SIG-M5 treated with dmso at 0.1 percent for 504 hours (cell line): ENCODE results near the gene MGLL.
A peak's percentile ranks its signal among the peaks of the same experiment; 100 is the strongest.

Source experiments
- DNase-seq: peaks from one replicate; lab custom pipeline; 2025; ENCODE audit not compliant: unreplicated experiment; lab: John Stamatoyannopoulos, UW

The MGLL gene

DNA sequence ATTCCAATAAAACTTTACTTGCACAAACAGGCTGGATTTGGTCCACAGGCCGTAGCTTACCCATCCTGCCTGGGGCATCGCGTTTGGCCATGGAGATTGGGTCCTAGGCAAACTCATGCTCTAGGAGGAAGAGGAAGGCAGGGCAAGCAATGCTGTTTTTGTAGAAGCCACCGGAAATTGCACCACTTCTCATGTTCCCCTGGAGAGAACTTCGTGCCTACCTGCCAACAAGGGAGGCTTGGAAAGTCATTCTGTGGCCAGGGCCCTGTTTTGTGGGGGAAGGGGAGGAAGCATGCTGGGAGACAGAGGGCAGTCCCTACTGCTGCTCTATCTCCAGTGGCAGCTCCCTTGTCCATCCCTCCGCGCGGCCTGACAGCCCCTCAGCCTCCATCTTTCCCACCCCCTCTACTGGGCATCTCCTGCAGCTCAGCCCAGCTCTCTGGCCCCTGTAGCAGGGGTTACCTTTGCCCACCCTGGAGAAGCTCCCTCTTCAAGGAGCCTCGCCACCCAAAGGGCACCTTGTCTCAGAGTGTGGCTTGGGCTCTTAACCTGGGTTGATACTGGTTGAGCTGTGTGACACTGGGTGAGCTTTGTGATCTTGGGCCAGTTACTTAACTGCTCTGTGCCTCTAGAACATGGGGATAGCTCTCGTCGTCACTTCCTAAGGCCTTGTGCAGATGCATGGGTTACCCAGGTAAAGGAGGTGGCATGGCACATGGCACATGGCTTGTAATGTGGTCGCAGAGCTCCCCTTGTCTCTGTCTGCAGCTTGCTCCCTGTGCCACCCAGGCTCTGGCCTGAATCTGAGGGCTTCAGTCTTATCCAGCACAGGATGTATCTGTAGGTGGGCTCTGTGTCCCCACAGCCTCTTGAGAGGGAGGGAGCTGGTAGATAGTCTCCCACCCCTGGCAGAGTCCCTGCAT lies 143.4 kb downstream of the MGLL start:
- DNase-seq = peak; percentile 75

DNA sequence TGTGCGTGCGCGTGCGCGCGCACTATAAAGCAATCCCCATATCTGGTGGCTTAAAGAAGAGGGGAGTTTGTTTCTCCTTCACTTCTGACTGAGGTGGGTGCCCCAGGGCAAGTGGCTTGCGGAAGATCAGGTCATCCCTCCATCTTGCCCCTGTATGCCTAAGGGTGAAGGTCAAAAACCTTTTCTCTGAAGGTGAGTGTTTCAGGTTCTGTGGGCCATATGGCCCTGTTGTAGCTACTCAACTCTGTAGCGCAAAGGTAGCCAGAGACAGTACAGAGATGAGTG lies 144.1 kb downstream of the MGLL start:
- DNase-seq = no peak

DNA sequence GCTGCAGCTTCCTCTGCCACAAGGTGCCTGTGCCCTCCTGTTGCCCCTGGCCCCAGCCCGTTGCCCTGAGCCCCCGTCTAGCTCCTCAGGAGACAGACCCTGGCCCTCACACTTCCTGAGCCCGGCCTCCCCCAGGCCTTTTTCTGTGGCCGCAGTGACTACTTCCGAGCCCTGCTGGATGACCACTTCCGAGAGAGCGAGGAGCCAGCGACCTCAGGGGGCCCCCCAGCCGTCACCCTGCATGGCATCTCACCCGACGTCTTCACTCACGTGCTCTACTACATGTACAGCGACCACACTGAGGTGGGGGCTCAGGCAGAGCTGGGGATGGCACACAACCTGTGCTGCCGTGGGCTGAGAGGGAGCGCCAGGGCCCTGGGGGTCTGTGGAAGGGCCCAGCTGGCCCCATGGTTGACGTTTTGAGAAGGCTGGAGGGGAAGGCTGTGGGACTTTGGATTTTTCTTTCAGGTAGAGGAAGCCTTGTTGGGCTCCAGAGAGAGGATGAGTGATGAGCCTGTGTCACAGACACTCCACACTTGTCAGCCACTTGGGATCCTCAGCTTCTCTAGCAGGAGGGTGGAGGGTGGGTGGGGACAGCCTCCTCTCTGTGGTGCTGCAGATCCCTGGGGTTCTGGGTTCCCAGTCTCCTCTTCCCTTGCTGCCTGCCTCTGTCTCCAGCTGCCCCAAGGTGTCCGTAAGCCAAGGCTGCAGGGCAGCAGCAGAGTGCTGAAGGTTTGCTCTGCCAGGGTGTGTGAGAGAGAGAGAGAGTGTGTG lies 144.6 kb downstream of the MGLL start:
- no peak for DNase-seq

DNA sequence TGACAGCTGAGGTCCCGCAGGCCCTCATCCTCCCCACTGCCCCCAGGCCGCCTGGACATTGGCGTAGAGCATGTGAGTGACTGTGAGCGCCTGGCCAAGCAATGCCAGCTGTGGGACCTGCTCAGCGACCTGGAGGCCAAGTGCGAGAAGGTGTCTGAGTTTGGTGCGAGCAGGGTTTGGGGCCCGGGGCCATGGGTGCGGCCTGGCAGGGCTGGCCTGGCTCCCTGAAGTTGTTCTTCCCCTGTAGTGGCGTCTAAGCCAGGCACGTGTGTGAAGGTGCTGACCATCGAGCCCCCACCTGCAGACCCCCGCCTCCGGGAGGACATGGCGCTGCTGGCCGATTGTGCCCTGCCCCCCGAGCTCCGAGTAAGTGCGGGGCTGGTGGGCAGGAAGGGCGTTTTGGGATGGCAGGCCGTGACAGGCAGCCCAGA lies 145.4 kb downstream of the MGLL start:
- DNase-seq = no peak

DNA sequence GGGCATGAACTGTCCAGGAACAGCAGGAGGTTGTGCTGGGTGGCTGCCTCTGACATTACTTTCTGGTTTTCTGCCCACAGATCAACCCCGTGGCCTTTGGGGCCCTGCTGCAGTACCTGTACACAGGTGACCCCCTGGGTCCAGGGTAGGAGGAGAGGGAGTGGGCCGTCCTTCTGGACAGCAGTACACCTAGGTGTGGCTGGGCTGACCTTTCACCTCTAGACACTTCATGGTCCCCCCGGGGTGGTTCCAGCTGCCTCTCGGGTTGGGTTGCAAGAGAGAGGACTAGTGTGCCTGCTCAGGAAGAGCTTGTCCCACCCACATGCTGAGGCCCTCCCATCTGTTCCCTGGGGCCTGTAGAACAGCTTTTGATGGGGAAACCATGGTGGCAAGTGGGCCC lies 145.9 kb downstream of the MGLL start:
- no peak for DNase-seq

DNA sequence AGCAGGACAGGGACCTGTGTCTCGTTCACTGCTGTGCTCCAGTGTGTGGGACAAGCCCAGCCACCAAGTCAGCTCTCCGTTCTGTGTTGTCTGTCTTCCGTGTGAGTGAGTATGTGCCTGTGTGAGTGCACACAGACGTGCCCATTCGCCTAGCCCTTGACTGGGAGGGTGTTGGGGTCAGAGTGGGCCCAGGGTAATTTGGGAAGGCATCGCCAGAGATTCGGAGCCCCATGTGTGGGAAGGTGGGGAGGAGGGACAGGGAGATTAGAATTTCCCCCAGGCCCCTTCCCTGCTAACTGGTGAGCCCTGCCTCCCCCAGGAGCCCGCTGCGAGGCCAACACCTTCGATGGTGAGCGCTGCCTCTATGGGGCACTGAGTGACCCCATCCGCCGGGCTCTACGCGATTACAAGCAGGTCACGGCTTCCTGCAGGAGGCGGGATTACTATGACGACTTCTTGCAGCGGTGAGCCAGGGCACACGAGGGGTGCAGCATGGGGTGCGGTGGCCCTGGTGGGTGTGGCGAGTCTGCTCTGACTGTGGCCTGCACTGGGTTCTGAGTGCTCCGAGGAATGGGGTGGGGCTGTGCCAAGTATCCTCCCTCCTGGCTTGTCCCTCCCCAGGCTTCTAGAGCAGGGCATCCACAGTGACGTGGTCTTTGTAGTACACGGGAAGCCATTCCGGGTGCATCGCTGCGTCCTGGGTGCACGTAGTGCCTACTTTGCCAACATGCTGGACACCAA lies 146.5 kb downstream of the MGLL start:
- DNase-seq = no peak

DNA sequence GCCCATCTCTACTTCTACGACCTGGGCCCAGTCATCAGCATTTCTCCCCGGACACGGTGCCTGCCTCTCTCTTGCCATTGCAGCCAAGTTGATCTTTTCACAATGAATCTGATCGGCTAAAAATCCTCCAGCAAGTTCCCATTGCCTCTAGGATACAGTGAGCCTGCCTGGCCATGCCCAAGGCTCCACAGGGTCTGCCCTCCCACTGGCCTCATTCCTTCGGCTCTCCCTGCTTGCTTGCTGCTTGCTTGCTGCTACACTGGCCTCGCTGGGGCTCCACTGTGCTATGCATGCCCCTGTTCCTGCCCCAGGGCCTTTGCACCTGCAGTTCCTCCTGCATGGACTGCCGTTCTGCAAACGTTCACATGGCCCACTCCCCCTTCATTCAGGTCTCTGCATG lies 147.5 kb downstream of the MGLL start:
- no peak for DNase-seq

DNA sequence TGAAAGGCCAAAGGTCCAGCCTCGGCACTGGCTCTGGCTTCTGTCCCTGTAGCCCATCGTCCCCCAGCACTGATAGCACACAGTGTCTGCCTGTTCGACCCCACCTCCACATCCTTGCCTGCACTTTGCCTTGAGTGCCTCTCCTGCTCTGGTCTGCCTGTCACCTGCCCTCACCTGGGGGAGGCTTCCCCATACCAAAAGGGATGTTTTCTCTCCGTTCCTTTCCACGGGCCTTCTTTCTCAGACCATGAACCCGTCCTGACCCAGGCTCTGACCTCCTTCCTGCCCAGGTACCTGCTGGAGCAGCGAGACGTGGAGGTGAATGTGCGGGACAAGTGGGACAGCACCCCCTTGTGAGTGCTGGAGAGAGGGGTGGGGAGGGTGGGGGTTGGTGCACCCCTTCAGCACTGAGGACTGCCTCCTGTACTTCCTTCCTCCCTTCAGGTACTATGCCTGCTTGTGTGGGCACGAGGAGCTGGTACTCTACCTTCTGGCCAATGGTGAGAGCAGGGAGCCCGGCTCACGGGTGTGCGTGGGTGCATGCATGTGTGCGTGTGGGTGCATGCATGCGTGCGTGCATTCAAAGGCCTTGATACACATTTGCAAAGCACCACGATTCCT lies 148.1 kb downstream of the MGLL start:
- no peak for DNase-seq

DNA sequence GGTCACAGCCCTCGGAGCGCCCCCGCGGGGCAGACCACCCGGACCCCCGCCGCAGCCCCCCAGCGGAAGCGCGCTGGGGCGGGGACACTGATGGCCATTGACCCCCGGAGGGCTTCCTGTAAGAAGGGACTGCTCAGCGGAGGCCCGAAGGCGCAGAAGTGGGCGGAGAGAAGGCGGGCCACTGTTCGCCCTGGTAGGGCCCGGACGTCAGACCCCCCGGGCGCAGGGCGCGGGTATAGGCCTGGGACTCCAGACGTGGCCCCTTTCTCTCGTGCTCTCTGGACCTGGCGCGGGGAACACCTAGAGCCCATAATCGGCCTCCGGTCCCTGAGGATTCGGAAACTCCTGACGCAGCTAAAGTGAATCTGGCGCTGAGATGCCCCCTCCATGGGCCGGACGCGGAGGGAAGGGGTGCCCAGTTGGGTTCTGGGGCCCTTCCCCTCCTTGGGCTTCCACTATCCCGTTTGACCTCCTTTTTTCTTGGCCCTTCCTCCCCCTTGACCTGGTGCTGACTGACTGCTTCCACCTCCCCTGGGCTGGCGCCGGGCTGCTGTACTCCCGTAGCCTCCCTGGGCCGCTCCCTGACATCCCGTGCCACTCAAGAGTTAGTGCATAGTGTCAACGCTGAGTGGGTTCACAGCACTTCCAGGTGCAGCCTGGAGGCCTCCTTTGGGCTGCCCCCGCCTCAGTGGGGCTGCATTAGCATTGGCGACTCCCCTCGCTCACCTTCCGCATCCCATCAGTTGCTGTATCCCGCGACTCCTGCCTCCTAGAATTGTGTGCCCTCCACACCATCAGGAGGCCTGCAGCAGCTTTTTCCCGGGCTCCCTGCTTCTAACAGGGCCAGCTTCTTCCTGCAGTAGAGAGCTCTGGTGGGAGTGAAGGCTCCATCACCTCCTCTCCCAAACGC lies 148.9 kb downstream of the MGLL start:
- DNase-seq = peak; percentile 41

DNA sequence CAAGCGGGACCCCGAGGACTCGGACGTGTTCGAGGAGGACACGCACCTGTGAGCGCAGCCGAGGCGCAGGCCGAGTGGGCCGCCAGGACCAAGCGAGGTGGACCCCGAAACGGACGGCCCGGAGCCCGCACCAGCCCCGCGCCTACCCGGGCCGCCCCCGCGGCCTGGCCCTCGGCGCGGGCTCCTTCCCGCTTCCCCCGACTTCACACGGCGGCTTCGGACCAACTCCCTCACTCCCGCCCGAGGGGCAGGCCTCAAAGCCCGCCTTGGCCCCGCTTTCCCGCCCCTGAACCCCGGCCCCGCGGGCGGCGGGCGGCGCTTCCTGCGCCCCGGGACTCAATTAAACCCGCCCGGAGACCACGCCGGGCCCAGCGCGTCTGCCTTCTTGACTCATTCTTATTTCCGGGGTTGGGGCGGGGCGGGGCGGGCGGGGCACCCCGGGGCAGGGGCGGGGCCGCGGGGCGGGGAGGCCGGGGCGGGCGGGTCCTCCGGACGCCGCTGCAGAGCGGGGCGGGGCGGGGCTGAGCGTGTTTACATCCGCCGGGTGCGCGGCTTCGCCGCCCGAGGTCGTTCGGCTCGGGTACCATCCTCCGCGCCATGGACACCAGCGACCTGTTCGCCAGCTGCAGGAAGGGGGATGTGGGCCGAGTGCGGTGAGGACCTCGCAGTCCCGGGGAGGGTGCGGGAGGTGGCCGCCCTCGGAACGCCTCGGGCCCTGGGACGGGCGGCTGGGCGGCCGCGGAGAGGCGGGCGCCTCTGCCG lies 149.7 kb downstream of the MGLL start, which contains the start of gene ABTB1:
ABTB1 (plus strand) TSS at position 524 of the 762 bp plus-strand sequence; CDS start at position 598, 74 bp downstream.
- peak; percentile 77 for DNase-seq

DNA sequence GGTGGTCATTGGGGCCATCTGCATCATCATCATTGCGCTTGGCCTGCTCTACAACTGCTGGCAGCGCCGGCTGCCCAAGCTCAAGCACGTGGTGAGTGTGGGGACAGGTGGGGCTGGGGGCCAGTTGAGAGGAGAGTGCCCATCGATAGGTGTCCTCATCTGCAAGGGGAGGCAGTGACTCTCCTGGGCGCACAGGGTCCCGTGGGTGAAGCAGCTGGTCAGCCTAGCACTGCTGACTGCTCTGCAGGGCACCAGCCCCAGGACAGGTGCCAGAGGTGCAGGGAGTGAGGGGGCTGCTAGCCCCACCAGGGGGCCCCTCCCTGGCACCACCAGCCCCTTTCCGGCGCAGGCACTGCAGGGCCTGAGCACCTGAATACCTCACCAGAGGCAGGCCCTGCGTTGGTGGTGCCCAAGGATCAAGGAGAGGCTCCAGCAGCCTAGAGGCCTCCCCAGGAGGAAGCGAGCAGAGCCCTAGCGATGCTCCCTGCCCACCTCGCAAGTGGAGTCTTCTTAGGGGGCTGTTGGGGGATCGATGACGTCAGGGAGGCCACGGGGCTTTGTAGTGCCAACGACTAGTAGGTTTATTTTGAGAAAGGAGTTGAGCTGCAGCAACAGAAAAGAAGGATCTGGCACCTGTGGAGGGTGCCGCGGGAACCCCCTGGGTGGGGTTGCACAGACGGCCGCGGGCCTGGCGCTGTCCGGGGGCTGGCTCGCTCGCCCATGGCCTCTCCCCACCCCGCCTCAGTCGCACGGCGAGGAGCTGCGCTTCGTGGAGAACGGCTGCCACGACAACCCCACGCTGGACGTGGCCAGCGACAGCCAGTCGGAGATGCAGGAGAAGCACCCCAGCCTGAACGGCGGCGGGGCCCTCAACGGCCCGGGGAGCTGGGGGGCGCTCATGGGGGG lies 150.5 kb downstream of the MGLL start:
- no peak for DNase-seq

DNA sequence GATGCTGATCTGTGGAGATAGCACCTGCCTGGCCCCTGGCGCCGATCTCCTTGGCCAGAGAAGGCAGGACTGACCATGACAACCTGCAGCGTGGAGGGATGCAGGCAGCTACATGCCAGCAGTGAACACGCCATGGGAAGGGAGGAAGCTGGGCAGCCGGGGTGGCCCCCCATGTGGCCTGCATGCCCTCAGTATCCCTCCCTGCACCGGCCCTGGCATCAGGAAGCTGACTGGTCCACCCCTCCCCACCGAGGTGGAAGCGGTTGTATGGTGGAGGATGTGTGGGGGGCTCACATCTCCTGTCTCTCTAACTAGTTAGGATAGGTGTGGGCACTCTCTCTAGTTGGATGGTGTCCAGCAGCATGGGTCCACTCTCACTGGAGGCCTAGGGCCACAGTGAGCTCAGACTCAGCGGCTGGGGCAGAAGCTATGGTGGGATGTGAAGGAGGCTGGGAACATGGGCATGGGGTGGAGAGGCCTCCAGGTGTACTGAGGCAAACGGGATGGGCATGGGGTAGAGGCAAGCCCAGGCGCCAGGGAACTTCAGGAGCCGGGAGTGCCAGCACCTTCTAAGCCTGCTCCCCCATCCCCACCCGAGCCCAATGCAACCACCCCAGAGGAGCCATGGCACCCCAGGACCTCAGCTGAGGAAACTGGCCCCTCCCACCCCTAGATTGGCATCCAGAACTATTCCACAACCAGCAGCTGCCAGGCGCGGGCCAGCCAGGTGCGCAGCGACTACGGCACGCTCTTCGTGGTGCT lies 151.4 kb downstream of the MGLL start:
- no peak for DNase-seq

DNA sequence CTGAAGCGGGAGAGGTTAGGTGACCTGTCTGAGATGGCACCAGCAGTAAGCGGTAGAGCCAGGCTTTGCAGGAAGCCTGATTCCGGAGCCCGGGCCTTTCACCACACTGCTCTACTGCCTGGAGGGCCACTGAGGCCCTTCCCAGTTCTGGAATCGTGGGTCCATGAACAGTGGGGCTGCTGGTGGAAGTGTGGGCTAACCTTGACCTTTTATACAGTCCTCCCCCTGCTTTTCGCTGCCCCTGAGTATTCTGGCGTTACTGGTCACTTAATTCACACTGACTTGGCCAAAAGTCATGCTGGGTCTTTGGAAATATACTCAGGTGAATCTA lies 152.1 kb downstream of the MGLL start:
- no peak for DNase-seq

DNA sequence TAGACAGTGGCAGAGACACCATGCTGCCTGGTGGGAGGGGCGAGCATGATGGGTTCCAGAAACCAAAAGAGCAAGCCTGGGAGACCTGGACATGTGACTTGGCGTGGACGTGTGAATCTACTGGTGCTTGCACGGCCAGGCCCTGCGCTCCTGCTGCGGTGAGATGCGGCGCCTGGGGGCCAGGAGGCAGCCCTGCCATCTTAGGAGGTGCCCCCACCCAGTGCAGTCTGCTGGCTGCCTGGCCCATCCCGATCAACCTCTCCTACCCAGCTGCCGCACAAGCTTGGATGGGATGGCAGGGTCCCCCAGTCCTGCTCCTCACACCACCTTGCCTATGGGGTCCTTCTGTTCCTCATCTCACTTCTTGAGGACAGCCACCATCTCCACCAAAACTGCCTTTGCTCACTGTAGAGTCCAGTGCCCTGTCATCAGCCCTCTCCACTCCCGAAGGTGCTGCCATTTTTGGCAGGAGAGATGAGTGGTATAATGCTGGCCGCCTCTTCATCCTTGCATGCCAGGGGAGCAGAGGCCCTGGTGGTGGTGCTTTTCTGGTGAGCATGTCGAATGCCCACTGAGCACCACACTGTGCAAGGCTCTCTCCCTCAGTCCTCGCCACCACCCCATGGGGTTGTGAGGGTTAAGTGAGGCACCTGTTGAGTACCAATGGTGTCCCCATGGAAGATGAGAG lies 152.6 kb downstream of the MGLL start:
- DNase-seq = no peak

DNA sequence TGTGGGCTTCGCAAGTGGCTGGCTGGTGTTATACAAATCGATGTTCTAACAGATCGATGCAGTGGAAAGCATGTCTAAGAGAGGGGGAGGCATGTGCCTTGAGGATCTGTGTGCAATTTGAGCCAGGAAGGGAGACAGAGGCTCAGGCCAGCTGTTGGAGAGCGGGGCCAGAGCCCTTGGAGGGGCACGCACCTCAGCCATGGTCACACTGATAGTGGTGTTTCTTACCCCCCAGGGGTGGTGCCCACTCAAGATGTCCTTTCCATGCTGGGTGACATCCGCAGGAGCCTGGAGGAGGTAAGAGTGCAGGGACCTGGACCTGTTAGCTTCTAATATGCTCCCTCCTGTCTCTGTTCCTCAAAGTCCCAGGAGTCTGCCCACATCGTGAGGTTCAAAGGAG lies 153.4 kb downstream of the MGLL start:
- no peak for DNase-seq

DNA sequence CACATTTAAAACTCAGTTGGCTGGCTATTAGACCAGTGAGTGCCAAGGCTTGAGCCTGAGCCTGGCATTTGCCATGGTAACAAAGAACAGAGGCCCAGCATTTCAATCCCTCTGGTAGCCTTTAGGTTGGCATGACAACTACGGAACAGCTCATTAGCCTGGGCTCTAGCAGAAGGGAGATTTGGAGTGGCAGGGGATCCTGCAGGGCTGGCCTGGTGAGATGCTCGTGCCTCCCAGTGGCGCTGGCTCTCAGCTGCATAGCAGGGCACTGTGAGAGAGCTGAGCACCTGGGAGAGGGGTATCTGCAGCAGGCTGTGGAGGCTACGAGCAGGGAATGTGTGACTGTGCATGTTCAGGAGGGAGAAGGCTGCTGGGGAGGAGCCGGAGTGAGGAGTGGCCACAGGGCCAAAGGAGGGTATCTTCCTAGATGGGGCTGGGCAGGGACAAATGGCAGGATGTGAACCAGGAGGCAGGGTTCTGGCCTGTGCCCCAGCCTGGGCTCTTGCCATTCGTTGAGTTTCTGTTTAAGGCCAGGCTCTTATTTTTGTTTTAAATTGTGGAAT lies 155.1 kb downstream of the MGLL start:
- no peak for DNase-seq

DNA sequence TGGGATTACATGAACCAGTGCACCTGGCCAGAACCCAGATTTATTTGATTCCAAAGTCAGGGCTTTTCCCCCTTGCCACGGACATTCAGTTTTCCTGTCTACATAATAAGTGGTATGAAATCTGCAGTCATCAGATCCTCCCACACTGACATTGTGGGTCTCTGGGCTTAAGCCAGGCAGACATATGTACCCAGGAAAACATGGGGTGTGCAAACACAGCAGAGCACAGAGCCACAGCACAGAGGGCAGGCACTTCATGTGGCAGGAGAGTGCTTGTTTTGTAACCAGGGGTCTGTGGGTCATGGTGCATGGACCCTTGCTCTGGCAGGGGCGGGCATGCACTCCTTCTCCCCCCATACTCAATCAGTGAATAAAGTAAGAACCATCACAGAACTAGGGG lies 155.6 kb downstream of the MGLL start:
- no peak for DNase-seq
